ENCODE measurements around the gene SCGN.
"Not testable (repeated sequence)": the region's sequence is repeated elsewhere in the genome, so short reads cannot be mapped to it uniquely, and the experiment has no call there.

The SCGN gene

DNA sequence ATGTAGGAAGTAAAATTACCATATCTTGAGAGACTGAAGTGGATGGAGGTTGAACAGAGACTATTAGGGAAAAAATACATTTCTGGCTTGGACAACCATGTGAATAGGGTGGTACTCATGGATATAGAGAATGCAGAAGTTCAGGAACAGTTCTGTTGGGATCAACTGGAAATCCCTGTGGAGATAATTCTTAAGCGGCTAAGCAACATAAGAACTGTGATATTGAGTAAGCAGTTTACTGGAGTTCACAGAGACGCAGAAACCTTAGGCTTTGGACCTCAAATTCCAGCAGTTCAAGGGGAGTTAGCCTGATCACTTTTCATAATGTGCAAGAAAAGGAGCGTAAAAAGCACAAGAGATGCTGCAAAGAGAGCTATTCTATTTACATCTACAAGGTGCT is 78.9 kb downstream of the SCGN start:
- no peak for DNase-seq (ENCODE audit: low read depth in 2 of 2)

- no peak for DNase-seq (ENCODE audit: low read depth in 2 of 2)
Observed at GRCh38 chr6:25731721-25732120, 79.7 kb downstream of the SCGN start.

GRCh38 chr6:25732468-25733198 is 80.6 kb downstream of the SCGN start:
- DNase-seq (ENCODE audit: low read depth in 2 of 2): no peak

DNA sequence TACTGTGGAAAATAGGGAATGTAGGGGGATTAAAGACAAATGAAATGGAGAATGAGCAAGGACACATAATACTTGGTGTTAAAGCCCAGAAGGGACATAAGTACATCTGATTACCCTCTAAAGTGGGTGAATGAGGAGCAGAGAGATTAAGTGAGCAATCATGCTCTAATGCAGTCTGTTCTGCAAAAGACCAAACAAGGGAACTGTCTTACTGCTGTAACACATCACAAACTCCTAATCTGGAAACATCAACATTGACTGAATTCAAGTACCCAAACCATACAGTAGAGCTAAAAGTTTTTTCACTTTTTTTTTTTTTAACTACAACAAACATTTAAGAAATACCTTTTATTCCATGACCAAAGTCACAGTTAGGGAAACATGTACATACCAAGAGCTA is 83.2 kb downstream of the SCGN start:
- no peak for DNase-seq (ENCODE audit: low read depth in 2 of 2)

DNA sequence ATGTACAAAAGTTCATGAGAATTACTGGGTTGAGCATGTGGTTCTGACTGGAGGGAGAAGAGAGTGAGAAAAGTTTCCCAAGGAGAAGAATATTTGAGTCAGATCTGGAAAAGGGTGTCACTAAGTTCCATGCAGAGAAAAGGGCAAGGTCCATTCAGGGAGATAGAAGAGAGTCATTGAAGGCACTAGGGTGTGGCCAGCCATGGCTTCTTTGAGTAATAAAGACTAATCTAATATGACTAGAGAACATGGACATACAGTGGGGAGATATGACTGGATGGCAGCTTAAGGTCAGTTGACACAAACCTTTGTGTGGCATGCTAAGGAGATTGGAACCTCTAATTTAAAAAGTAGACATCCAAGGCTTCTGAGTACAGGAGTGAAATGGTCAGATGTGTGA is 91.9 kb downstream of the SCGN start:
- DNase-seq (ENCODE audit: low read depth in 2 of 2): no peak

DNA sequence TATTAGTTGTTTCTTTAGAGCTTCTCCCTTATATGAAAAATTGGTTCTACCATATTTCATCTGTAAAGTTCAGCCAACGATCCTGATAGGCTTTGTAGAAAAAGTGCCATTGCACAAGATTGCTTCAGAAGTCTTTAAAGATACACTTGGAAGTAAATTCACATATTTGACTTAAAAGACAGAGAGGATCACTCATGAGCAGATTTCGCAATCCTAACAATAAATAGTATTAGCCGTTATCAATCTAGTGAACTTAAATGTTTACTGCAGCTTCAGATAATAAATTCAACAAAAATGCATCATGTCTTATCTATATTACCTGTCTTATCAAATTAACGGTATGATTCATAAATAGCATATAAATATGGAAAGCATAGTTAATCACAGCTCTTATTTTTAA is 93.8 kb downstream of the SCGN start:
- no peak for DNase-seq (ENCODE audit: low read depth in 2 of 2)

GRCh38 chr6:25746968-25747367 is 95.0 kb downstream of the SCGN start:
- DNase-seq (ENCODE audit: low read depth in 2 of 2): no peak

GRCh38 chr6:25747477-25747876 is 95.5 kb downstream of the SCGN start:
- no peak for DNase-seq (ENCODE audit: low read depth in 2 of 2)

DNA sequence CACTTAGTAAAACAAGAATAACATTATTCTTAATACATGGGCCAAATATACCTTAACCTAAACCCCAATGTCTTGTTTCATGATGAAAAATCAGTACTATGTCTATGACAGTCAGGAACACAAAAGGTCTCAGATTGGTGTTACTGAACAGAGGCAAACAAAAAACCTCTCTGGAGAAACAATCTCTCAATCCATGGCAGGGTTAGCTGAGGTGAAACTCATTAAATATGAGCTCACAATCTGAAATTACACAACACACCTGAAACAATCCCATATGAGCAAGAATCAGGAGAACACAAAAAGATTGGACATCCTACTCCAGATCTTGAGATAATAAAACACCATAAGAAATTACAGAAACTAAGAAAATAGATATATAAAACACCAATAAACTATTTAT is 96.0 kb downstream of the SCGN start:
- no peak for DNase-seq (ENCODE audit: low read depth in 2 of 2)

GRCh38 chr6:25748601-25749517 is 96.8 kb downstream of the SCGN start:
- DNase-seq (ENCODE audit: low read depth in 2 of 2): not testable (repeated sequence)

DNA sequence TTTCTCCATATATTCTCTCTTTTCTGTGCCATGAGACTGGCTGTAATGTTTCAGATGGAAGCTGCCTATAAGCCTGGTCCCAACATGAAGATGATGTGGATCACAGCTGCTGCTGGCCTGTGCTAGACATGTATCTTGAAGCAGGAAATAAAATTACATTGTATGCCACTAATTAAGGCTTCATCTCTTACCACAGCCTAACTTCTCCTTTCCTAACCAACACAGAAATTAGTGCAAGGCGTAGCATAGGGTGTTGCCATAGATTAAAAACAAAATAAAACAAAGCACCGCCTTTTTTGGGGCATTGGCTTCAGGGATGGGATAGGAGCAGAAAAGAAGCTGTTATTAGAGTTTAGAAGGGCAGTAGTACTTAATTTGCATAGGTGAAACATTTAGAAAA is 97.8 kb downstream of the SCGN start:
- DNase-seq (ENCODE audit: low read depth in 2 of 2): no peak

DNA sequence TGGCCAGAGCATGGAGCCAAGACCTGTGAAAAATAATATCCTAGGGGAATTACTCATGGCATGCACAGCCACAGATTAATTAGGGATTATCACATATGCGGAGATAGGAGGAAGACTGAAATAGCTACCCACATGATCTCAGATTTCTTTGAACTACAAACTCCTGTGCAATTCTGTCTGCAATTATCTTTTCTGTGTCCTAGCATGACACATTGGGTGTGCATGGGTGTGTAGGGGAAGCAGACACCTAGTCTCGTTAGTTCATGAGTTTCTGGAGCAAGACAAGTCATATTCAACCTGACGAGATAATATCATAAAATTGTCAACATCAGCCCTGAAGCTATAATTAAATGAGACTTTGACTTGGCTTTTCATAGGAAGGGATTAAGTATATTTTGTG is 98.9 kb downstream of the SCGN start:
- DNase-seq (ENCODE audit: low read depth in 2 of 2): no peak

Data from activated CD4-positive, alpha-beta T cell treated with anti-CD3 and anti-CD28 coated beads for 24 hours (primary cell).